ENCODE data around the gene ENOX1. TPM values are rescaled to one million over a fixed set of nuclear protein-coding genes. Genes with fewer than 3 reads are reported as not detected.
"Not testable (repeated sequence)": the region's sequence is repeated elsewhere in the genome, so short reads cannot be mapped to it uniquely, and the experiment has no call there.

Gene ENOX1
- total RNA-seq: under 1 TPM; 0.25 to 0.52 (median 0.33) TPM

DNA sequence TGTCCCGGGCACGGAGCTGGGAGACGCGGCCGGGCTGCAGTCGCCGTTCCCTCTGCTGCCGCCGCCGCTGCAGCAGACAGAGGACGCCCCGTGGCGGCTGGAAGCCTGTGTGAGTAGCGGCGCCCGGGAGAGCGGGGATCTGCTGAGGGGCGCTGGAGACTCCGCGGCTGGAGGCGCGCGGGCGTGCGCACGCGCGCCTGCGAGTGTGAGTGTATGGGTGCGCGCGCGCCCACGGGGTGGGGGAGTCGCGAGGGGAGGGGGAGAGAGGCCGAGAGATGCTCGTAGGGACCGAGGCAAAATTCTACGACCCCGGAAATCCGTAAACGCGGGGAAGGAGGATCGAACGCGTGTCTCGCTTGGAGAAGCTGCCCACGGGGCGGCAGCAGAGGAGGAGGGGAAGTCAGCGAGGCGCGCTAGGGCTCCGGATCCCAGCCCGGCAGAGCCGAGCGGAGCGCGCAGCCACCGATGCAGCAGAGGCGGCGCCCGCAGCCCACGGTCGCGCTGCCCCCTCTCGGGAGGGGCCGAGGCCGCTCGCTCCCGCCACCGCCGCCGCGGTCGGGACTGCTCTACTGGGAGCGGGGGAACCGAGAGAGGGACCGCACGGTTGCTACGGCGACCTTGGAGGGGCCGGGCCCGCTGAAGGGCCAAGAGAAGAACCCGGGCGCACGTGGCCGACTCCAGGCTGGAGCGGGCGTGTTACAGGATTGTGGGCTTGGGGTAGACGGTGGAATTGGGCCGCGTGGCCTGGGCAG lies at the start of gene ENOX1:
Gene ENOX1 (minus strand): TSS at position 207 of the 752 bp plus-strand sequence.
- peaks cover 12% of the 10 kb centered on the region for H3K27me3 ChIP-seq
- H3K9me3 ChIP-seq: no peaks in the 10 kb centered on the region
- TF ChIP-seq, protein P1, sequence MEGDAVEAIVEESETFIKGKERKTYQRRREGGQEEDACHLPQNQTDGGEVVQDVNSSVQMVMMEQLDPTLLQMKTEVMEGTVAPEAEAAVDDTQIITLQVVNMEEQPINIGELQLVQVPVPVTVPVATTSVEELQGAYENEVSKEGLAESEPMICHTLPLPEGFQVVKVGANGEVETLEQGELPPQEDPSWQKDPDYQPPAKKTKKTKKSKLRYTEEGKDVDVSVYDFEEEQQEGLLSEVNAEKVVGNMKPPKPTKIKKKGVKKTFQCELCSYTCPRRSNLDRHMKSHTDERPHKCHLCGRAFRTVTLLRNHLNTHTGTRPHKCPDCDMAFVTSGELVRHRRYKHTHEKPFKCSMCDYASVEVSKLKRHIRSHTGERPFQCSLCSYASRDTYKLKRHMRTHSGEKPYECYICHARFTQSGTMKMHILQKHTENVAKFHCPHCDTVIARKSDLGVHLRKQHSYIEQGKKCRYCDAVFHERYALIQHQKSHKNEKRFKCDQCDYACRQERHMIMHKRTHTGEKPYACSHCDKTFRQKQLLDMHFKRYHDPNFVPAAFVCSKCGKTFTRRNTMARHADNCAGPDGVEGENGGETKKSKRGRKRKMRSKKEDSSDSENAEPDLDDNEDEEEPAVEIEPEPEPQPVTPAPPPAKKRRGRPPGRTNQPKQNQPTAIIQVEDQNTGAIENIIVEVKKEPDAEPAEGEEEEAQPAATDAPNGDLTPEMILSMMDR (IDR thresholded peaks at IDR 0.05): no peak
- no peak for TF ChIP-seq EP300 (IDR thresholded peaks at IDR 0.05)
- TF ChIP-seq POLR2A (IDR thresholded peaks at IDR 0.05): no peak
- no peak for TF ChIP-seq POLR2AphosphoS5 (IDR thresholded peaks at IDR 0.05)
- DNase-seq (ENCODE audit: low spot score in 2 of 2): peak; percentile 65 to 80
- peak within 1 kb of the TSS; percentile 75 for H3K4me3 ChIP-seq
- WGBS: 0% methylated on average over 15 of the region's 93 CpGs
- H3K36me3 ChIP-seq: no peaks in the 10 kb centered on the region
- peaks cover 28% of the 10 kb centered on the region for H3K4me1 ChIP-seq
- peak within 1 kb of the TSS; percentile 29 for H3K27ac ChIP-seq

DNA sequence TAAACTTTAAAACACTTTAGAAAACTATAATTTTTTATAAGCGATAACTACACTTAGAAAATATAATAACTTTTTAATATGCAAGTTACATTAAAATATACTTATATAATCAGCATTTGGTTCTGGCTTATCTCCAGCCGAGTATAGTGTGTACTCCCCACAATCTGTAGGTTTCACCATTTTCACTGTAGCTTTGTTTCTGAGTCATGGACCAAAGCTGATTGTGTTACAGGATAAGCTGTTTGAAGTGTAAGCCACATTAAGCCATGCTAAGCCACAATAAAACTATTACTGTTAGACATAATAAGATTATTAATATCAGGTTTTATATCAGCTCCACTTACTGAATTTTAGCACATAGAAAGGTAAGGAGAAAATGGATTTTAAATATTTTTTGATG lies 48.9 kb upstream of the ENOX1 start:
- 92% methylated on average over 2 of the region's 2 CpGs for WGBS
- no peak for TF ChIP-seq EP300 (IDR thresholded peaks at IDR 0.05)
- TF ChIP-seq, protein P1 (IDR thresholded peaks at IDR 0.05): no peak
- TF ChIP-seq POLR2AphosphoS5 (IDR thresholded peaks at IDR 0.05): no peak
- no peak for TF ChIP-seq POLR2A (IDR thresholded peaks at IDR 0.05)
- Histone ChIP-seq H3K4me3 (no peak overlapping the region), H3K27me3 (no peaks in the 10 kb centered on the region), H3K27ac (no peak overlapping the region), H3K4me1 (no peaks in the 10 kb centered on the region), H3K36me3 (no peaks in the 10 kb centered on the region), H3K9me3 (no peaks in the 10 kb centered on the region)
- DNase-seq (ENCODE audit: low spot score in 2 of 2): no peak

DNA sequence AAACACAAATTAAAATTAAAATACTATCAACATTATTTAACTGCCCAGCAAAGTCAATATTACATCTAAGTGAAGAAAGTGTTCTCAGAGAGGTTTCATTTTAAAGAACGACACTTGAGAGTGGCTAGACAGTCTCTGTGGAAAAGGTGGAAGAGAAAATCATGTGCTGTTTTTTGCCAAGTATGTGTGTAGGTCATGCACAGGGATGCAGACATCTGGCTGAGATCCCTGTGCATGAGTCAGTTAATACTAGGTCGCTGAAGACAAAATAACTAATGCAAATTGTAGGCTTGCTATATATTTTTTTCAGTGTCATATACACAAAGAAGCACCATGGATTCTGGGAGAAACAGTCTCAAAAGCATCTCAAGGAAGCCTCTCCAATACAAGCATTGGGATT lies 44.3 kb upstream of the ENOX1 start:
- Histone ChIP-seq H3K27ac (no peak overlapping the region), H3K4me3 (no peak overlapping the region), H3K4me1 (no peaks in the 10 kb centered on the region), H3K36me3 (no peaks in the 10 kb centered on the region), H3K27me3 (no peaks in the 10 kb centered on the region), H3K9me3 (no peaks in the 10 kb centered on the region)
- 64% methylated on average over 2 of the region's 2 CpGs for WGBS
- TF ChIP-seq POLR2A (IDR thresholded peaks at IDR 0.05): no peak
- TF ChIP-seq, protein P1 (IDR thresholded peaks at IDR 0.05): no peak
- no peak for TF ChIP-seq POLR2AphosphoS5 (IDR thresholded peaks at IDR 0.05)
- TF ChIP-seq EP300 (IDR thresholded peaks at IDR 0.05): no peak
- no peak for DNase-seq (ENCODE audit: low spot score in 2 of 2)

DNA sequence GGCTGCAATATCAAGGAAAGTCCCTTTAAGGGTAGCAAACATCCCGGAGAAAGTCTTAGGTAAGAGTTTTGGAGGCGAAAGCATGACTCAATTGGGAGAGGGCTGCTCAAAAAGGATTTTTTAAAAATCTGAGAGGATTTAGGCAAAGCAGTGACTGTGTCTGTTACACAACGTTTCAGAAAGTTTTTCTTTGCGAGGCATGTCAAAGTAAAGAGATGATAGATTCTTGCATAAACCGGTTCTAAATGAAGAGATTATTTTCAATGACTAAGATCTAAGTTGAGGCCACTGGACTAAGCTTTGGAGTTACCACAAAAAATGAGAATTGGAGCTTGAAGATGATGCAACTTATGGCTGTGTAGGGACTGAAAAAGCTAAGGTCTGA lies 43.7 kb upstream of the ENOX1 start:
- Histone ChIP-seq H3K27ac (no peak overlapping the region), H3K9me3 (no peaks in the 10 kb centered on the region), H3K27me3 (no peaks in the 10 kb centered on the region), H3K4me1 (no peaks in the 10 kb centered on the region), H3K4me3 (no peak overlapping the region), H3K36me3 (no peaks in the 10 kb centered on the region)
- no peak for TF ChIP-seq EP300 (IDR thresholded peaks at IDR 0.05)
- DNase-seq (ENCODE audit: low spot score in 2 of 2): no peak
- WGBS: 24% methylated on average over 5 of the region's 5 CpGs

DNA sequence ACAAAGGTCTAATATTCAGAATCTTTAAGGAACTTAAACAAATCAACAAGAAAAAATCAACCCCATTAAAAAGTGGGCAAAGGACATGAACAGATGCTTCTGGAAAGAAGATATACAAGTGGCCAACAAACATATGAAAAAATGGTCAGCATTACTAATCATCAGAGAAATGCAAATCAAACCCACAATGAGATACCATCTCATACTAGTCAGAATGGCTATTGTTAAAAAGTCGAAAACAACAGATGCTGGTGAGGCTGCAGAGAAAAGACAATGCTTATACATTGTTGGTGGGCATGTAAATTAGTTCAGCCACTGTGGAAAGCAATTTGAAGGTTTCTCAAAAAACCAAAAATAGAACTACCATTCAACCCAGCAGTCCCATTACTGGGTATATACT lies 37.9 kb upstream of the ENOX1 start:
- not testable (repeated sequence) for H3K27me3 ChIP-seq; H3K9me3 ChIP-seq; DNase-seq (ENCODE audit: low spot score in 2 of 2); H3K36me3 ChIP-seq; H3K27ac ChIP-seq; H3K4me1 ChIP-seq; H3K4me3 ChIP-seq
- WGBS: 88% methylated on average over 1 of the region's 1 CpG

DNA sequence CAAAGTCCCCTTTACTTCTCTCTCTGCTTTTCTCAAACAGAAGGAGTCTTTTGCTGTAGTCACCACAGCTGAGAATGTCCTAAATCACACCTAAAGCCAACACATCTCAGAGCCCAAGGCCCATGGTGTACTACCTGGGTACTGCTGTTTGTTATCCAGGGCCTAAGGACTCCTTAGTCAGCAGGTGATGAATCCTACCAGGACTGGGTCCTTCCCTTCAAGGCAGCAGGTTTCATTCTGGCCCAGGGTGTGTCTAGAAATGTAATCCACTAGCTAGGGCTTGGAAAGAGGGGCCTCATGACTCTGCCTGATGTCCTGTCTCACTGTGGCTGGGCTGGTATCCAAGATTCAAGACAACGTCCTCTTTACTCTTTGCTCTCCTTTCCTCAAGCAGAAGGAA lies 36.2 kb upstream of the ENOX1 start:
- Histone ChIP-seq H3K27me3 (no peaks in the 10 kb centered on the region), H3K27ac (no peak overlapping the region), H3K9me3 (no peaks in the 10 kb centered on the region), H3K4me1 (no peaks in the 10 kb centered on the region), H3K36me3 (no peaks in the 10 kb centered on the region), H3K4me3 (no peak overlapping the region)
- 36% methylated on average over 1 of the region's 1 CpG for WGBS
- TF ChIP-seq POLR2AphosphoS5 (IDR thresholded peaks at IDR 0.05) (no peak), POLR2A (IDR thresholded peaks at IDR 0.05) (no peak), EP300 (IDR thresholded peaks at IDR 0.05) (no peak)
- TF ChIP-seq, protein P1 (IDR thresholded peaks at IDR 0.05): no peak
- no peak for DNase-seq (ENCODE audit: low spot score in 2 of 2)
